AG04449 (cell line): ENCODE results near the gene KEAP1.
A peak's percentile ranks its signal among the peaks of the same experiment; 100 is the strongest.

Experiments
- CTCF ChIA-PET: fragments of 350-600 bp; formaldehyde crosslinking; extraction: SDS; loops from one replicate; lab custom pipeline; 2021; ENCODE audit warnings: antibody characterized with exemption; lab: Yijun Ruan, JAX
- POLR2A ChIA-PET: fragments of 400-600, 350-600 bp; formaldehyde crosslinking; extraction: SDS; loops from one replicate; lab custom pipeline; 2020; ENCODE audit warnings: antibody characterized with exemption, inconsistent platforms; lab: Yijun Ruan, JAX
- DNase-seq: peaks from one replicate; pipeline ENCODE4 v3.0.0-alpha.2; 2010; ENCODE audit warnings: low read depth, low spot score
- H3K4me3 ChIP-seq: 2 replicates; pipeline ENCODE4 v1.5.1; 2011; ENCODE audit warnings: low read depth, mild to moderate bottlenecking, control low read depth, low read length
- CTCF ChIP-seq: IDR thresholded peaks from one replicate; pipeline ENCODE4 v1.5.1; 2011; ENCODE audit warnings: mild to moderate bottlenecking, moderate library complexity, low read length, control low read depth, inconsistent platforms; ENCODE audit not compliant: insufficient read depth; ENCODE audit errors: missing control alignments

KEAP1 gene

GRCh38 chr19:10518444-10519361, 15.5 kb upstream of the KEAP1 start:
- no peak for TF ChIP-seq CTCF
- ChIA-PET CTCF (interaction anchor here (1.1 to 3.6 kb wide), 4 partner anchors 10 to 126 kb away, joined by 3 to 14 read pairs (median 8); no protein-coding TSS in a partner anchor), POLR2A (no interaction called here)
- no peak overlapping the region for H3K4me3 ChIP-seq
- no peak for DNase-seq

DNA sequence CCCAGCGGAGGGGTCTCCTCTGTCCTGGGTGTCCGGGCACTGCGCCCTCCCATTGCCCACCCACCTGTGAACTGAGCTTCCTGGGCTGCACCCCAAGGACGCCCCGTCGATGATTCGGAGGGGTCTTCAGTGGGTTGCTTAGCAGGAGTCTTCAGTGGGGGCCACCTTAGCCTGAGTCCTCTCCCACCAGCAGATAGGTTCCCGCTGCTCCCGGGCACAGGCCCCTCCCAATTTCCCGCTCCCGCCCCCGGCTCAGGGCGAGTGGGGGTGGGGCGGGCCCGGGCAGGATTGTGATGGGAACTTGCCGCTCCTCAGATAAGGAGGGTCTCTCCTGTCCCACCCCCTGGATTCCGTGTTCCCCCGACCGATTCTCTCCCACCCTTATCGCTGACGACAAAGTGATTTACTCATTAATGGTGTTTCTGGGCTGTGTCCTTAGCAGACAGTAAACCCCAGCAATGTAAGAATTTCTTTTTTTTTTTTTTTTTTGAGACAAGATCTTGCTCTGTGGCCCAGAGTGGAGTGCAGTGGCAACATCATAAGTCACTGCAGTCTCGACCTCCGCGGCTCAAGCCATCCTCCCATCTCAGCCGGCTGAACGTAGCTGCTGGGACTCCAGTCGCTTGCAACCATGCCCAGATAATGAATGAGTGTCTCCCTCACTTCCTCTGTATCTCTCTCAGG, 14.7 kb upstream of the KEAP1 start:
- no peak for DNase-seq
- no peak for TF ChIP-seq CTCF
- POLR2A ChIA-PET = interaction anchor here (0.7 kb wide), 1 partner anchor 52 kb away, joined by 3 read pairs; no protein-coding TSS in a partner anchor
- H3K4me3 ChIP-seq = peak overlapping the region; percentile 55
- CTCF ChIA-PET = interaction anchor here (1.1 to 3.6 kb wide), 4 partner anchors 10 to 127 kb away, joined by 4 to 14 read pairs (median 10); no protein-coding TSS in a partner anchor

DNA sequence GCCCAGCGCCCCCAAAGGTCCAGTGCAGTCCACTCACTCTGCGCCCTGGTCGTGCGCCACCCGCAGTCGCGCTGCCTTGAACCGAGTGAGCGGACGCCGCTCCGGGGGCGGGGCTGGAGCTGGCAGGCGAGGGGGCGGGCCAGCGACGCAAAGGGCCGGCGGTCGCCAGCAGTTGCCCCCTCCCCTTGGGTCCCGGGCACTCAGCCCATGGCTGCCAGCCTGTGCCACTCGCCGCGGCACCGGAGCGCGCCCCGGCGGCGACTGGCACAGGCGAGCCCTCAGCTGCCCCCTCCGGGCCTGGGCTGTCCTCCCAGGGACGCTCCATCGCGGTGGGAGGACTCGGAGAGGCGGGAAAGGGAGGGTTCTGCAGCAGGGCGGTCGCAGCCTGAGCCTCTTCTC, 14.2 kb upstream of the KEAP1 start, which contains the start of gene S1PR5:
TSS of gene S1PR5 (minus strand) at position 87 of the 399 bp plus-strand sequence. CDS start 2,436 bp downstream, outside the sequence.
- DNase-seq = no peak
- POLR2A ChIA-PET = interaction anchor here (0.7 kb wide), 1 partner anchor 52 kb away, joined by 3 read pairs; no protein-coding TSS in a partner anchor
- peak within 1 kb of the TSS; percentile 55 for H3K4me3 ChIP-seq
- no peak for TF ChIP-seq CTCF
- CTCF ChIA-PET = interaction anchor here (0.7 to 3.6 kb wide), 7 partner anchors 9 to 200 kb away, joined by 3 to 14 read pairs (median 5); partner anchors contain the start of gene DNM2

GRCh38 chr19:10516671-10517286, 13.6 kb upstream of the KEAP1 start:
- ChIA-PET POLR2A (interaction anchor here (0.7 kb wide), 1 partner anchor 53 kb away, joined by 3 read pairs; no protein-coding TSS in a partner anchor), CTCF (interaction anchor here (0.7 to 3.6 kb wide), 6 partner anchors 8 to 201 kb away, joined by 3 to 14 read pairs (median 6); partner anchors contain the start of gene DNM2)
- no peak for DNase-seq
- peak overlapping the region; percentile 55 for H3K4me3 ChIP-seq
- TF ChIP-seq CTCF = no peak

GRCh38 chr19:10516064-10516385, 12.9 kb upstream of the KEAP1 start:
- CTCF ChIA-PET = interaction anchor here (1.3 to 3.6 kb wide), 3 partner anchors 10 to 202 kb away, joined by 3 to 14 read pairs (median 5); partner anchors contain the start of gene DNM2
- H3K4me3 ChIP-seq = no peak overlapping the region
- POLR2A ChIA-PET = no interaction called here
- DNase-seq = no peak
- TF ChIP-seq CTCF = no peak
